Measurements from ENCODE around the gene URM1. TPM values are rescaled to one million over a fixed set of nuclear protein-coding genes. Genes with fewer than 3 reads are reported as not detected.

Gene URM1
- total RNA-seq, 1 experiment from 2014 or later: 46.6 TPM

- Histone ChIP-seq H4K20me1 (ENCODE audit: control insufficient read depth, insufficient read depth, insufficient read length) (no peaks in the 10 kb centered on the region), H2AK5ac (ENCODE audit: insufficient read length, low read length) (no peak overlapping the region), H3K9ac (ENCODE audit: extremely low read depth, insufficient read length, low read length) (no peak overlapping the region), H3K4me1 (ENCODE audit: insufficient read depth, low read length) (peaks cover 3% of the 10 kb centered on the region), H3K27ac (ENCODE audit: insufficient read length, low read depth, low read length) (no peak overlapping the region), H2BK12ac (ENCODE audit: insufficient read length, low read depth, low read length) (no peak overlapping the region), H2AFZ (ENCODE audit: low read length) (no peak overlapping the region), H3K23ac (ENCODE audit: insufficient read length, low read depth, low read length) (no peak overlapping the region), H4K5ac (ENCODE audit: insufficient read length, low read depth, low read length) (no peak overlapping the region), H3K14ac (ENCODE audit: insufficient read depth, low read length) (no peak overlapping the region), H3K4me2 (ENCODE audit: insufficient read depth, insufficient read length, low read length) (peak overlapping the region; percentile 18), H3K9me3 (ENCODE audit: control insufficient read depth, low read depth, low read length) (no peaks in the 10 kb centered on the region), H2BK20ac (ENCODE audit: low read depth, low read length, poor library complexity, severe bottlenecking) (no peak overlapping the region), H3K27me3 (ENCODE audit: insufficient read depth, low read length) (peaks cover 23% of the 10 kb centered on the region; the same call in 1 of the 2 replicates), H3T11ph (ENCODE audit: low read length) (no peak overlapping the region), H3K23me2 (ENCODE audit: insufficient read length, low read depth, low read length, poor library complexity, severe bottlenecking) (peaks cover 9% of the 10 kb centered on the region), H3K79me2 (ENCODE audit: insufficient read depth, low read length) (no peaks in the 10 kb centered on the region), H4K91ac (ENCODE audit: insufficient read length, low read depth, low read length) (no peak overlapping the region), H2BK120ac (ENCODE audit: low read depth, low read length, poor library complexity, severe bottlenecking) (no peak overlapping the region), H3K4ac (ENCODE audit: low read depth, low read length) (no peak overlapping the region), H3K56ac (ENCODE audit: insufficient read length, low read depth, low read length) (no peak overlapping the region), H4K8ac (replicated peaks; ENCODE audit: insufficient read length, low read depth, low read length) (no peak overlapping the region), H2BK15ac (ENCODE audit: low read depth, low read length) (no peak overlapping the region), H3K18ac (ENCODE audit: insufficient read length, low read depth, low read length) (no peak overlapping the region), H2BK5ac (ENCODE audit: insufficient read length, low read length) (no peak overlapping the region), H3K79me1 (ENCODE audit: insufficient read depth, low read depth, low read length, poor library complexity, severe bottlenecking) (no peaks in the 10 kb centered on the region)
- Mint-ChIP-seq H3K4me1 (peaks cover 26 to 33% of the 10 kb centered on the region in 2 experiments), H3K9me3 (peaks cover 0 to 6% of the 10 kb centered on the region in 2 experiments; a peak in 3 of 5 replicates), H3K27me3 (ENCODE audit: low read depth) (peaks cover 92% of the 10 kb centered on the region), H3K36me3 (ENCODE audit: insufficient read depth in 1 of 3, low read depth in 3 of 3) (no peaks in the 10 kb centered on the region), H3K4me3 (peak overlapping the region; percentile 12 to 22; a peak in 1 of 5 replicates), H3K27ac (no peak overlapping the region)
- WGBS (ENCODE audit: extremely low coverage, insufficient read length, low lambda C conversion rate): no CpG with 5 or more reads among the region's 6 CpGs
- no peak for TF ChIP-seq CTCF (conservative IDR thresholded peaks at IDR 0.05)
- DNase-seq: no peak
Observed at GRCh38 chr9:128416014-128416413, 44.8 kb downstream of the URM1 start.

Data from H9 (cell line).